PC-9 (cell line): ENCODE results near the gene KAZALD1. TPM values are rescaled to one million over a fixed set of nuclear protein-coding genes. Genes with fewer than 3 reads are reported as not detected.

Experiments
- BruUV-seq: library from RNA; stranded (reverse); fragments of 400-500 nt; replicated peaks from 2 replicates; lab custom pipeline; 2021; lab: Mats Ljungman, UMichigan
- CTCF ChIA-PET: fragments of 300-600 bp; sonication (Branson Sonifier 250); formaldehyde crosslinking; loops from one replicate; lab custom pipeline; 2022; ENCODE audit warnings: antibody characterized with exemption; lab: Charles Lee
- POLR2A ChIA-PET: fragments of 300-600 bp; sonication (Branson Sonifier 250); formaldehyde crosslinking; loops from one replicate; lab custom pipeline; 2022; ENCODE audit warnings: antibody characterized with exemption; ENCODE audit not compliant: unreplicated experiment; lab: Charles Lee
- DNase-seq, 2 experiments: peaks; one replicate each; pipeline versions ENCODE4 v3.0.0 to v3.0.0-alpha.2; 2015 to 2022; ENCODE audit warnings: mixed read lengths in 1 of 2
- H2AFZ ChIP-seq: fragments of 200-600 bp; sonication (generic); 2 replicates; pipeline ENCODE4 v1.8.1; 2017; ENCODE audit warnings: antibody characterized with exemption
- H3F3A ChIP-seq: fragments of 200-600 bp; sonication (generic); 2 replicates; pipeline ENCODE4 v1.8.1; 2017; ENCODE audit warnings: antibody characterized with exemption, mild to moderate bottlenecking, low read depth; ENCODE audit not compliant: insufficient read depth
- H3K27ac ChIP-seq: fragments of 200-600 bp; sonication (generic); 2 replicates; pipeline ENCODE4 v1.6.1; 2016; ENCODE audit warnings: mixed run types
- H3K27me3 ChIP-seq: fragments of 200-600 bp; sonication (generic); 2 replicates; pipeline ENCODE4 v1.6.1; 2016; ENCODE audit warnings: low read depth, mixed run types; ENCODE audit not compliant: insufficient read depth
- H3K36me3 ChIP-seq: fragments of 200-600 bp; sonication (generic); 2 replicates; pipeline ENCODE4 v1.6.1; 2016; ENCODE audit warnings: low read depth, mixed run types
- H3K4me1 ChIP-seq: fragments of 200-600 bp; sonication (generic); replicated peaks from 2 replicates; pipeline ENCODE4 v1.6.1; 2016; ENCODE audit warnings: mixed run types; ENCODE audit not compliant: insufficient read depth
- H3K4me2 ChIP-seq: fragments of 200-600 bp; sonication (generic); 2 replicates; pipeline ENCODE4 v1.6.1; 2017; ENCODE audit warnings: mixed run types
- H3K4me3 ChIP-seq: fragments of 200-600 bp; sonication (generic); 2 replicates; pipeline ENCODE4 v1.6.1; 2016; ENCODE audit warnings: mixed run types
- H3K79me2 ChIP-seq: fragments of 200-600 bp; sonication (generic); 2 replicates; pipeline ENCODE4 v1.6.1; 2017; ENCODE audit warnings: low read depth, mixed run types
- H3K9me2 ChIP-seq: fragments of 200-600 bp; sonication (generic); 2 replicates; pipeline ENCODE4 v1.8.1; 2017; ENCODE audit warnings: mild to moderate bottlenecking; ENCODE audit not compliant: insufficient read depth
- H3K9me3 ChIP-seq: fragments of 200-600 bp; sonication (generic); 2 replicates; pipeline ENCODE4 v1.8.1; 2016; ENCODE audit warnings: low read depth; ENCODE audit not compliant: insufficient read depth
- H4K20me1 ChIP-seq: fragments of 200-600 bp; sonication (generic); 2 replicates; pipeline ENCODE4 v1.8.1; 2017; ENCODE audit not compliant: insufficient read depth
- CTCF ChIP-seq: fragments of 200-600 bp; sonication (generic); conservative IDR thresholded peaks from 2 replicates; pipeline ENCODE4 v1.6.1; 2017; ENCODE audit warnings: mixed run types, antibody characterized with exemption, mild to moderate bottlenecking, moderate library complexity
- EZH2 ChIP-seq: fragments of 200-600 bp; sonication (generic); IDR thresholded peaks from 2 replicates; pipeline ENCODE4 v1.8.0; 2017; ENCODE audit warnings: antibody characterized with exemption, low read depth
- intact Hi-C: fragments of 100-400 bp; cut with micrococcal nuclease; formaldehyde crosslinking; loops from one replicate; pipeline ENCODE4 v1.10.0; 2022; ENCODE audit not compliant: unreplicated experiment
- total RNA-seq: library from RNA; stranded (reverse); gene quantifications from 2 replicates; pipeline ENCODE4 v1.2.3, GENCODE V29; 2021

The KAZALD1 gene
- total RNA-seq, 1 experiment from 2014 or later: 19.7 TPM

- H3K9me2 ChIP-seq: no peaks in the 10 kb centered on the region
- no peaks in the 10 kb centered on the region for H3K79me2 ChIP-seq
- no peak for DNase-seq
- H3K27ac ChIP-seq: no peak overlapping the region
- ChIA-PET POLR2A (no interaction called here), CTCF (interaction anchor here (1.0 kb wide), 1 partner anchor 127 kb away, joined by 3 read pairs; no protein-coding TSS in a partner anchor)
- H3K36me3 ChIP-seq: no peaks in the 10 kb centered on the region
- H3K4me3 ChIP-seq: no peak overlapping the region
- intact Hi-C loops: loop anchor here (10.0 kb wide), 1 partner anchor 581 kb away; no protein-coding TSS in a partner anchor
- H3K9me3 ChIP-seq: no peaks in the 10 kb centered on the region
- H2AFZ ChIP-seq: no peak overlapping the region
- peaks cover 13% of the 10 kb centered on the region; the same call in 1 of the 2 replicates for H3F3A ChIP-seq
- peaks cover 5% of the 10 kb centered on the region for H3K4me1 ChIP-seq
- no peaks in the 10 kb centered on the region for H4K20me1 ChIP-seq
- BruUV-seq: no TSS peak
- no peak overlapping the region for H3K4me2 ChIP-seq
- no peaks in the 10 kb centered on the region for H3K27me3 ChIP-seq
- no peak for TF ChIP-seq CTCF
- TF ChIP-seq EZH2: no peak
Observed at GRCh38 chr10:101015582-101015973, 46.2 kb upstream of the KAZALD1 start.

- TF ChIP-seq CTCF (no peak), EZH2 (no peak)
- no peak overlapping the region for H3K27ac ChIP-seq
- H3K9me2 ChIP-seq: no peaks in the 10 kb centered on the region
- BruUV-seq: no TSS peak
- H3K4me1 ChIP-seq: peaks cover 5% of the 10 kb centered on the region
- H4K20me1 ChIP-seq: no peaks in the 10 kb centered on the region
- POLR2A ChIA-PET: no interaction called here
- H3K27me3 ChIP-seq: no peaks in the 10 kb centered on the region
- no peaks in the 10 kb centered on the region for H3K36me3 ChIP-seq
- DNase-seq: no peak
- no peak overlapping the region for H3K4me2 ChIP-seq
- intact Hi-C loops: loop anchor here (10.0 kb wide), 1 partner anchor 582 kb away; no protein-coding TSS in a partner anchor
- H2AFZ ChIP-seq: no peak overlapping the region
- peaks cover 13% of the 10 kb centered on the region; the same call in 1 of the 2 replicates for H3F3A ChIP-seq
- no peak overlapping the region for H3K4me3 ChIP-seq
- H3K79me2 ChIP-seq: no peaks in the 10 kb centered on the region
- no peaks in the 10 kb centered on the region for H3K9me3 ChIP-seq
- CTCF ChIA-PET: no interaction called here
Observed at GRCh38 chr10:101016814-101017213, 45.0 kb upstream of the KAZALD1 start.

- intact Hi-C loops: loop anchor here (10.0 kb wide), 1 partner anchor 583 kb away; no protein-coding TSS in a partner anchor
- POLR2A ChIA-PET: no interaction called here
- no peak for DNase-seq
Observed at GRCh38 chr10:101018118-101018599, 43.6 kb upstream of the KAZALD1 start.

More at GRCh38 chr10:101018118-101018599, 43.6 kb upstream of the KAZALD1 start:
- no peak overlapping the region for H3K4me3 ChIP-seq
- H3K79me2 ChIP-seq: no peaks in the 10 kb centered on the region
- H3K27me3 ChIP-seq: no peaks in the 10 kb centered on the region
- H3K9me2 ChIP-seq: no peaks in the 10 kb centered on the region
- no peak overlapping the region for H2AFZ ChIP-seq
- H3K4me1 ChIP-seq: peaks cover 3% of the 10 kb centered on the region
- no peak overlapping the region for H3K27ac ChIP-seq
- peaks cover 3% of the 10 kb centered on the region; the same call in 1 of the 2 replicates for H3F3A ChIP-seq
- CTCF ChIA-PET: interaction anchor here (0.7 to 1.7 kb wide), 3 partner anchors 9 to 32 kb away, joined by 3 to 7 read pairs (median 4); no protein-coding TSS in a partner anchor
- H3K4me2 ChIP-seq: no peak overlapping the region
- no peak for TF ChIP-seq CTCF
- TF ChIP-seq EZH2: no peak
- no peaks in the 10 kb centered on the region for H4K20me1 ChIP-seq
- no peaks in the 10 kb centered on the region for H3K9me3 ChIP-seq
- no TSS peak for BruUV-seq
- H3K36me3 ChIP-seq: no peaks in the 10 kb centered on the region
